Gastroesophageal sphincter (tissue), 3 donors: Measurements from ENCODE around the gene HLA-DMB.

Experiments used
- CTCF ChIP-seq, 4 experiments: fragments of 200-600 bp in 2 of 4; fragments of 450-650 bp in 2 of 4; sonication (generic) in 1 of 4; IDR thresholded peaks; one replicate each; pipeline ENCODE4 v1.5.1; 2017 to 2019; ENCODE audit warnings: antibody characterized with exemption in 4 of 4, mild to moderate bottlenecking in 2 of 4, moderate library complexity in 2 of 4
- EP300 ChIP-seq: sonication (generic); formaldehyde crosslinking; IDR thresholded peaks from one replicate; pipeline ENCODE4 v1.6.1; 2017; ENCODE audit warnings: antibody characterized with exemption, mild to moderate bottlenecking
- POLR2A ChIP-seq, 2 donors: fragments of 450-650 bp; IDR thresholded peaks; one replicate each; pipeline ENCODE4 v1.6.1; 2017; ENCODE audit warnings: antibody characterized with exemption in 2 of 2, mild to moderate bottlenecking in 2 of 2, moderate library complexity in 1 of 2
- POLR2AphosphoS5 ChIP-seq: sonication (generic); formaldehyde crosslinking; IDR thresholded peaks from one replicate; pipeline ENCODE4 v1.6.1; 2017; ENCODE audit warnings: antibody characterized with exemption

- TF ChIP-seq POLR2A (IDR thresholded peaks at IDR 0.05) (no peak), CTCF (IDR thresholded peaks at IDR 0.05) (no peak), POLR2AphosphoS5 (no peak), EP300 (no peak)
Observed at GRCh38 chr6:32908897-32909296, 31.9 kb downstream of the HLA-DMB start.
